ENCODE data around the gene ZNF423.

Gene ZNF423

GRCh38 chr16:49660626-49661025 lies 195.3 kb downstream of the ZNF423 start:
- no peak for DNase-seq

GRCh38 chr16:49659356-49659755 lies 196.6 kb downstream of the ZNF423 start:
- no peak for DNase-seq

- DNase-seq = no peak
Observed at GRCh38 chr16:49658531-49658930, 197.4 kb downstream of the ZNF423 start.

- no peak for DNase-seq
Observed at GRCh38 chr16:49657736-49658465, 198.0 kb downstream of the ZNF423 start.

- DNase-seq = no peak
Observed at GRCh38 chr16:49654425-49654824, 201.5 kb downstream of the ZNF423 start.

GRCh38 chr16:49653577-49653976 lies 202.3 kb downstream of the ZNF423 start:
- DNase-seq = no peak

- no peak for DNase-seq
Observed at GRCh38 chr16:49653173-49653570, 202.7 kb downstream of the ZNF423 start.

GRCh38 chr16:49652456-49653172 lies 203.3 kb downstream of the ZNF423 start:
- no peak for DNase-seq

- DNase-seq = no peak
Observed at GRCh38 chr16:49651996-49652395, 203.9 kb downstream of the ZNF423 start.

- no peak for DNase-seq
Observed at GRCh38 chr16:49651226-49651625, 204.7 kb downstream of the ZNF423 start.

- DNase-seq = no peak
Observed at GRCh38 chr16:49650603-49651002, 205.3 kb downstream of the ZNF423 start.

GRCh38 chr16:49649013-49649765 lies 206.7 kb downstream of the ZNF423 start:
- no peak for DNase-seq

GRCh38 chr16:49647673-49648072 lies 208.2 kb downstream of the ZNF423 start:
- no peak for DNase-seq

- no peak for DNase-seq
Observed at GRCh38 chr16:49645263-49645662, 210.6 kb downstream of the ZNF423 start.

GRCh38 chr16:49644145-49644463 lies 211.8 kb downstream of the ZNF423 start:
- no peak for DNase-seq

GRCh38 chr16:49643429-49644144 lies 212.3 kb downstream of the ZNF423 start:
- no peak for DNase-seq

- DNase-seq = no peak
Observed at GRCh38 chr16:49641250-49641649, 214.7 kb downstream of the ZNF423 start.

- no peak for DNase-seq
Observed at GRCh38 chr16:49640581-49640980, 215.3 kb downstream of the ZNF423 start.

GRCh38 chr16:49639739-49640431 lies 216.0 kb downstream of the ZNF423 start:
- DNase-seq = no peak

GRCh38 chr16:49638673-49639610 lies 217.0 kb downstream of the ZNF423 start:
- DNase-seq = no peak

GRCh38 chr16:49637933-49638672 lies 217.8 kb downstream of the ZNF423 start:
- no peak for DNase-seq
